HG02852 (cell line): ENCODE results near the gene FARP2.
"Not testable (repeated sequence)": the region's sequence is repeated elsewhere in the genome, so short reads cannot be mapped to it uniquely, and the experiment has no call there.

Source experiments
- ATAC-seq: cut with Tn5 transposase; IDR thresholded peaks from one replicate; pipeline ENCODE4 v1.9.1; 2021; ENCODE audit warnings: mild to moderate bottlenecking, moderate library complexity; ENCODE audit not compliant: unreplicated experiment

The FARP2 gene

GRCh38 chr2:241355983-241356870 lies at the start of gene FARP2:
Gene FARP2 (plus strand): TSS chr2:241356285. CDS start chr2:241373108, 16,823 bp downstream.
- ATAC-seq: peak; percentile 81

GRCh38 chr2:241307055-241307454 lies 49.0 kb upstream of the FARP2 start:
- no peak for ATAC-seq

GRCh38 chr2:241308267-241308666 lies 47.8 kb upstream of the FARP2 start:
- ATAC-seq: no peak

- no peak for ATAC-seq
These were observed 47.1 kb upstream of the FARP2 start for GRCh38 chr2:241308832-241309500.

GRCh38 chr2:241309684-241310117 lies 46.4 kb upstream of the FARP2 start:
- peak; percentile 44 for ATAC-seq

GRCh38 chr2:241310917-241311566 lies 45.0 kb upstream of the FARP2 start:
- ATAC-seq: no peak

- no peak for ATAC-seq
These were observed 44.0 kb upstream of the FARP2 start for GRCh38 chr2:241312082-241312481.

- ATAC-seq: no peak
These were observed 42.5 kb upstream of the FARP2 start for GRCh38 chr2:241313543-241314095.

- no peak for ATAC-seq
These were observed 41.6 kb upstream of the FARP2 start for GRCh38 chr2:241314226-241315092.

- peak; percentile 66 for ATAC-seq
These were observed 40.8 kb upstream of the FARP2 start, which contains the start of gene HDLBP for GRCh38 chr2:241315093-241315878. Gene HDLBP (minus strand): TSS chr2:241315672. CDS start chr2:241266869, 48,803 bp downstream.

- peak; percentile 34 for ATAC-seq
These were observed 40.0 kb upstream of the FARP2 start, which contains the start of gene SEPTIN2 for GRCh38 chr2:241315879-241316631. Gene SEPTIN2 (plus strand): TSS chr2:241315925. CDS start chr2:241324233, 8,308 bp downstream.

- no peak for ATAC-seq
These were observed 39.3 kb upstream of the FARP2 start for GRCh38 chr2:241316825-241317224.

GRCh38 chr2:241317391-241317790 lies 38.7 kb upstream of the FARP2 start:
- ATAC-seq: no peak

- ATAC-seq: not testable (repeated sequence)
These were observed 37.3 kb upstream of the FARP2 start for GRCh38 chr2:241318830-241319229.

GRCh38 chr2:241320394-241320793 lies 35.7 kb upstream of the FARP2 start:
- no peak for ATAC-seq

GRCh38 chr2:241321033-241321432 lies 35.1 kb upstream of the FARP2 start:
- ATAC-seq: no peak

GRCh38 chr2:241321886-241322285 lies 34.2 kb upstream of the FARP2 start:
- no peak for ATAC-seq

GRCh38 chr2:241323778-241324177 lies 32.3 kb upstream of the FARP2 start:
- ATAC-seq: no peak
